ENCODE measurements around the gene PI4K2A.

- no peak for TF ChIP-seq CTCF (conservative IDR thresholded peaks at IDR 0.05 in 1 of 2, IDR thresholded peaks at IDR 0.05 in 1 of 2; ENCODE audit: low read depth in 1 of 2, low read length in 2 of 2)
- TF ChIP-seq EZH2 (IDR thresholded peaks at IDR 0.05; ENCODE audit: low read length, missing control alignments) = no peak
Measured at GRCh38 chr10:97666992-97667391, 26.5 kb downstream of the PI4K2A start.

Measured in fibroblast of lung (primary cell).